Effector memory CD4-positive, alpha-beta T cell (primary cell): Measurements from ENCODE around the gene SLC6A12.

Experiments
- DNase-seq, 3 donors: peaks; one replicate each; pipeline ENCODE4 v3.0.0-alpha.2; 2020
- H3K27ac ChIP-seq: 2 replicates; pipeline ENCODE4 v1.7.0; 2013; ENCODE audit warnings: mild to moderate bottlenecking, low read length, moderate library complexity; ENCODE audit not compliant: insufficient read depth, poor library complexity, severe bottlenecking
- H3K27me3 ChIP-seq: replicated peaks from 2 replicates; pipeline ENCODE4 v1.7.0; 2013; ENCODE audit warnings: mild to moderate bottlenecking, low read length; ENCODE audit not compliant: insufficient read depth, control insufficient read depth, poor library complexity, severe bottlenecking
- H3K36me3 ChIP-seq: 2 replicates; pipeline ENCODE4 v1.7.0; 2013; ENCODE audit warnings: mild to moderate bottlenecking, low read length, moderate library complexity; ENCODE audit not compliant: control insufficient read depth, insufficient read depth
- H3K4me1 ChIP-seq: 2 replicates; pipeline ENCODE4 v1.7.0; 2013; ENCODE audit warnings: low read length, mild to moderate bottlenecking; ENCODE audit not compliant: control insufficient read depth, insufficient read depth, poor library complexity, severe bottlenecking
- H3K4me3 ChIP-seq: 2 replicates; pipeline ENCODE4 v1.7.0; 2013; ENCODE audit warnings: low read length, low read depth, mild to moderate bottlenecking; ENCODE audit not compliant: insufficient read depth, poor library complexity, severe bottlenecking
- H3K9me3 ChIP-seq: 2 replicates; pipeline ENCODE4 v1.7.0; 2013; ENCODE audit warnings: mild to moderate bottlenecking, low read length, moderate library complexity; ENCODE audit not compliant: control insufficient read depth

The SLC6A12 gene

DNA sequence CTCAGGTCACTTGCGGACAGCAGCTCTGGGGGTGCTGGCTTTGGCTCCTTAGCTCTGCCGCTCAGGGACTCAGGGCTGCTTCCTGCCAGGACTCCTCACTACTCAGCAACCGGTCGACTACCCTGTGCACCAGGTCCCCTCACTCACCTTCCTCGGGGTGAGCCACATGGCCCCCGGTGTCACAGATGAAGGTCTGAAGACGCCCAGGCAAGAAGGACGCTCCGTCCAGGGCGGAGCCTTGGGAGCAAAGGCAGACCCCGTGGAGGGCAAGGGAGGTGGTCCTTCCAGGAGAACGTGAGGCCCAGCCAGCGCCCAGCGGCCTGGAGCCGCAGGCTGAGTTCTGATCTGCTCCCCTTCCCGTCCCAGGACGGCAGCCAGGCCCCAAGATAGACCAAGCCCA lies 32.0 kb downstream of the SLC6A12 start:
- Histone ChIP-seq H3K9me3 (no peaks in the 10 kb centered on the region), H3K27me3 (no peaks in the 10 kb centered on the region), H3K27ac (no peak overlapping the region), H3K4me3 (no peak overlapping the region), H3K36me3 (no peaks in the 10 kb centered on the region), H3K4me1 (no peaks in the 10 kb centered on the region)
- no peak for DNase-seq

- Histone ChIP-seq H3K27me3 (no peaks in the 10 kb centered on the region), H3K4me3 (no peak overlapping the region), H3K4me1 (no peaks in the 10 kb centered on the region), H3K9me3 (no peaks in the 10 kb centered on the region), H3K36me3 (no peaks in the 10 kb centered on the region), H3K27ac (no peak overlapping the region)
- DNase-seq = no peak
Observed at GRCh38 chr12:180445-180844, 33.5 kb downstream of the SLC6A12 start.

DNA sequence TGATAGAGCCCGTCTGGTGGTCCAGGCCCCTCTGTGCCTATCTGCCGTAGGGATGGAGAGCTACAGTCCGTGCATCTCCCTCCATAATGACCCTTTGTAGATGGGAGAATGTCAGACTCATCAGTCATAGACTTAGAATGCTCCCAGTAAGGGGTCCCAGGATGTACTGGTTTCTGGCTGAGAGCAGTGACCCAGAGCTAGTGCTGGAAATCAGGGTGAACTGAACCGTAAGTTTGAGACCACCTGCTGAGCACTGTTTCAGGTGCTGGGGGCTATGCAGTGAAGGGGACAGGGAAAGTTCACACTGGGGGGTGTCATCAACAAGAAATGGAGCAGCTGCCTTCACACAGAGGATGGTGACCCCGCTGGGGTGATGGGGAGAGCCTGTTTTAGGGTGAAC lies 34.1 kb downstream of the SLC6A12 start:
- H3K4me1 ChIP-seq = no peaks in the 10 kb centered on the region
- H3K27me3 ChIP-seq = no peaks in the 10 kb centered on the region
- H3K27ac ChIP-seq = no peak overlapping the region
- no peak for DNase-seq
- H3K36me3 ChIP-seq = no peaks in the 10 kb centered on the region
- no peak overlapping the region for H3K4me3 ChIP-seq
- H3K9me3 ChIP-seq = no peaks in the 10 kb centered on the region

DNA sequence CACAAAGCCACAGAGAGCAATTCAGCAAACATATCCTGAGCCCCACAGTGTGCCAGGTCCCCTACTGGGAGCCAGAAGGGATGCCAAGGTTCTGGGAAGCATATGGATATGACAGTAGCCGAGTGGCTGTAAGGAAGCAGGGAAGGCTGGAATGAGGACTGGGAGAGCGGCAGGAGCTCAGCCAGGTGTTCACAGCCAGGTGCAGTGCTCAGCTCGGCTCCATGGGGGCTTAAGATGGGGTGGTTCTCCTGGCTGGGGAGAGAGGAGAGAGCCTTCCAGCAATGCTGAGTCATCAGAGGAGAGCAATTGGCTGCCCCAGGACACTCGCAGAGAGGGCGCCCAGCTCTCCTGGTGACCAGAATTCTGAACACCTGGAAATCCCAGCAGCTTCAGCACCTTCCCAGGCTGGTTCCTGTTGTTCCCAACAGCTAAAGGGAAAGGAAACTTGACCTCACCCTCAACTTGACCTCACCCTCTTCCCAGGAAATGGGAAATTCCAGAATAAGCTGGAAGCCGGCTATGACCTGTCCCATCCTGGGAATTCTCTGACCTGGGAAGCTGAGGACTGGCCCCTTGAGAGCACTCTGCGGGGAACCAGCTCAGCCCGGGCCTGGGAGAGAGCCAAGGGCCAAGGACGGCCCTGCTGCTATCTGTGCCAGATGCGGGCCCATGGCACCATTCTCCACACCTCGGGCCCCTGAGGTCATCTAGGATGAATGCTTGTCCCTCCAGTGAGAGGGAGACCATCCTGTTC lies 34.6 kb downstream of the SLC6A12 start:
- Histone ChIP-seq H3K4me3 (no peak overlapping the region), H3K27ac (no peak overlapping the region), H3K27me3 (no peaks in the 10 kb centered on the region), H3K36me3 (no peaks in the 10 kb centered on the region), H3K4me1 (no peaks in the 10 kb centered on the region), H3K9me3 (no peaks in the 10 kb centered on the region)
- no peak for DNase-seq

GRCh38 chr12:178829-179109 lies 35.2 kb downstream of the SLC6A12 start:
- H3K27ac ChIP-seq = no peak overlapping the region
- no peaks in the 10 kb centered on the region for H3K4me1 ChIP-seq
- no peak overlapping the region for H3K4me3 ChIP-seq
- no peaks in the 10 kb centered on the region for H3K9me3 ChIP-seq
- no peak for DNase-seq
- no peaks in the 10 kb centered on the region for H3K36me3 ChIP-seq
- H3K27me3 ChIP-seq = no peaks in the 10 kb centered on the region

- no peak overlapping the region for H3K27ac ChIP-seq
- no peak for DNase-seq
- H3K9me3 ChIP-seq = no peaks in the 10 kb centered on the region
- no peaks in the 10 kb centered on the region for H3K36me3 ChIP-seq
- H3K4me1 ChIP-seq = no peaks in the 10 kb centered on the region
- peaks cover 3% of the 10 kb centered on the region for H3K27me3 ChIP-seq
- H3K4me3 ChIP-seq = no peak overlapping the region
Observed at GRCh38 chr12:177980-178828, 35.8 kb downstream of the SLC6A12 start.

GRCh38 chr12:177336-177979 lies 36.5 kb downstream of the SLC6A12 start:
- Histone ChIP-seq H3K27ac (no peak overlapping the region), H3K4me1 (no peaks in the 10 kb centered on the region), H3K36me3 (no peaks in the 10 kb centered on the region), H3K27me3 (peaks cover 3% of the 10 kb centered on the region), H3K4me3 (no peak overlapping the region), H3K9me3 (no peaks in the 10 kb centered on the region)
- no peak for DNase-seq

- no peak for DNase-seq
- no peaks in the 10 kb centered on the region for H3K36me3 ChIP-seq
- no peak overlapping the region for H3K4me3 ChIP-seq
- no peaks in the 10 kb centered on the region for H3K4me1 ChIP-seq
- no peak overlapping the region for H3K27ac ChIP-seq
- peaks cover 3% of the 10 kb centered on the region for H3K27me3 ChIP-seq
- no peaks in the 10 kb centered on the region for H3K9me3 ChIP-seq
Observed at GRCh38 chr12:176321-177181, 37.4 kb downstream of the SLC6A12 start.

DNA sequence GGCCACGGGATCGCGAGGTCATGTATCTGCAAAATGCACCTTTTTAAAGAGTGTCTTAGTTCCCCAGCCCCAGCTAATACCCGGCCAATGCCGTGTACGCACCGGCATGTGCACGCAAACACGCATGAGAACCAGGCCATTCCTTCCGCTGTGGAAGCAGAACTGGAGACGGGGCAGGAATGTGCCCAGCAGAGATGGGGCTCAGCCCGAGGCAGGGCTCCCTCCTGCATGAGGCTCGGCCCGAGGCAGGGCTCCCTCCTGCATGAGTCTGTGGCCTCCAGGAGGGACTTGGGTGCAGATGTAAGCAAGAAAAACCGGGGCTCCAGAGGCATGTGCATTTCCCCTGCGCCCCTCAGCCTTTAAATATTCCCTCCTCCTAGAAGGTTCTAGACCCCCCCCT lies 38.2 kb downstream of the SLC6A12 start:
- H3K27me3 ChIP-seq = peaks cover 3% of the 10 kb centered on the region
- H3K4me3 ChIP-seq = no peak overlapping the region

More for the DNA sequence above, 38.2 kb downstream of the SLC6A12 start:
- no peak for DNase-seq
- Histone ChIP-seq H3K27ac (no peak overlapping the region), H3K9me3 (no peaks in the 10 kb centered on the region), H3K4me1 (no peaks in the 10 kb centered on the region), H3K36me3 (no peaks in the 10 kb centered on the region)
